GM23338 (cell line): Measurements from ENCODE around the gene NCKAP1. TPM values are rescaled to one million over a fixed set of nuclear protein-coding genes. Genes with fewer than 3 reads are reported as not detected.

Experiments used
- ATAC-seq: fragments of 200-7000 bp; cut with Tn5 transposase; 3 replicates; pipeline ENCODE4 v1.9.1; 2020
- DNase-seq: peaks from one replicate; pipeline ENCODE4 v3.0.0-alpha.2; 2015; ENCODE audit warnings: low spot score
- H2AFZ ChIP-seq: fragments of 200-600 bp; sonication (generic); 2 replicates; pipeline ENCODE4 v1.8.0; 2016; ENCODE audit warnings: antibody characterized with exemption, mild to moderate bottlenecking, moderate library complexity
- H3F3A ChIP-seq: fragments of 200-600 bp; sonication (generic); replicated peaks from 2 replicates; pipeline ENCODE4 v1.8.0; 2017; ENCODE audit warnings: antibody characterized with exemption, mixed run types, low read depth
- H3K27ac ChIP-seq: fragments of 200-600 bp; sonication (generic); 2 replicates; pipeline ENCODE4 v1.6.1; 2016; ENCODE audit warnings: low read depth
- H3K27me3 ChIP-seq: fragments of 200-600 bp; sonication (generic); 2 replicates; pipeline ENCODE4 v1.8.0; 2016; ENCODE audit warnings: mild to moderate bottlenecking, mixed run types, moderate library complexity; ENCODE audit not compliant: insufficient read depth
- H3K36me3 ChIP-seq: fragments of 200-600 bp; sonication (generic); 2 replicates; pipeline ENCODE4 v1.8.0; 2016; ENCODE audit warnings: mild to moderate bottlenecking; ENCODE audit not compliant: insufficient read depth
- H3K4me1 ChIP-seq: fragments of 200-600 bp; sonication (generic); 2 replicates; pipeline ENCODE4 v1.8.0; 2016; ENCODE audit warnings: mild to moderate bottlenecking, moderate library complexity; ENCODE audit not compliant: insufficient read depth
- H3K4me2 ChIP-seq: fragments of 200-600 bp; sonication (generic); 2 replicates; pipeline ENCODE4 v1.7.1; 2017; ENCODE audit warnings: mixed run types
- H3K4me3 ChIP-seq: fragments of 200-600 bp; sonication (generic); 2 replicates; pipeline ENCODE4 v1.6.1; 2016; ENCODE audit warnings: mixed run types
- H3K79me2 ChIP-seq: fragments of 200-600 bp; sonication (generic); replicated peaks from 2 replicates; pipeline ENCODE4 v1.8.0; 2017; ENCODE audit warnings: mild to moderate bottlenecking; ENCODE audit not compliant: insufficient read depth
- H3K9me2 ChIP-seq: fragments of 200-600 bp; sonication (generic); 2 replicates; pipeline ENCODE4 v1.8.0; 2017; ENCODE audit not compliant: insufficient read depth
- H4K20me1 ChIP-seq: fragments of 200-600 bp; sonication (generic); replicated peaks from 2 replicates; pipeline ENCODE4 v1.8.0; 2017; ENCODE audit warnings: mild to moderate bottlenecking; ENCODE audit not compliant: insufficient read depth
- H3K27ac Mint-ChIP-seq: 2 replicates; pipeline ENCODE4 v1.8.0; 2020; ENCODE audit warnings: inconsistent platforms, mild to moderate bottlenecking, moderate library complexity, mixed read lengths
- H3K27me3 Mint-ChIP-seq: 3 replicates; pipeline ENCODE4 v1.8.0; 2022; ENCODE audit warnings: low read depth, mild to moderate bottlenecking, moderate library complexity, mixed read lengths, inconsistent platforms; ENCODE audit not compliant: insufficient read depth, poor library complexity
- H3K36me3 Mint-ChIP-seq: 3 replicates; pipeline ENCODE4 v1.8.0; 2021; ENCODE audit warnings: low read depth, mild to moderate bottlenecking, inconsistent platforms, moderate library complexity, mixed read lengths
- H3K4me1 Mint-ChIP-seq: 3 replicates; pipeline ENCODE4 v1.8.0; 2020; ENCODE audit warnings: mild to moderate bottlenecking, inconsistent platforms, mixed read lengths
- H3K4me3 Mint-ChIP-seq: 3 replicates; pipeline ENCODE4 v1.8.0; 2021; ENCODE audit warnings: moderate library complexity, mild to moderate bottlenecking, inconsistent platforms, mixed read lengths
- H3K9me3 Mint-ChIP-seq: 3 replicates; pipeline ENCODE4 v1.8.0; 2020; ENCODE audit warnings: moderate library complexity, mild to moderate bottlenecking, inconsistent platforms, mixed read lengths
- CREB1 ChIP-seq: fragments of 250-450 bp; sonication (Bioruptor Pico); IDR thresholded peaks from 2 replicates; pipeline ENCODE4 v1.5.0; 2020; ENCODE audit warnings: low read depth, mild to moderate bottlenecking, moderate library complexity
- CTCF ChIP-seq, 2 experiments: fragments of 200-600 bp in 1 of 2; sonication (generic) in 1 of 2; conservative IDR thresholded peaks; 2 replicates each; pipeline versions ENCODE4 v1.5.1 to v1.6.1; 2016 to 2017; ENCODE audit warnings: antibody characterized with exemption in 2 of 2, low read depth in 2 of 2, mild to moderate bottlenecking in 2 of 2, moderate library complexity in 1 of 2
- ETS1 ChIP-seq: IDR thresholded peaks from 2 replicates; pipeline ENCODE4 v1.6.1; 2016; ENCODE audit warnings: antibody characterized with exemption
- EZH2 ChIP-seq: fragments of 200-600 bp; sonication (generic); IDR thresholded peaks from one replicate; pipeline ENCODE4 v1.8.0; 2017; ENCODE audit warnings: antibody characterized with exemption, mild to moderate bottlenecking, low read depth; ENCODE audit not compliant: unreplicated experiment
- EZH2phosphoT487 ChIP-seq: fragments of 200-600 bp; sonication (generic); IDR thresholded peaks from one replicate; pipeline ENCODE4 v1.8.1; 2018; ENCODE audit warnings: antibody characterized with exemption; ENCODE audit not compliant: unreplicated experiment
- JUNB ChIP-seq: IDR thresholded peaks from one replicate; pipeline ENCODE4 v1.6.1; 2016; ENCODE audit warnings: antibody characterized with exemption; ENCODE audit not compliant: unreplicated experiment
- NANOG ChIP-seq: IDR thresholded peaks from 2 replicates; pipeline ENCODE4 v1.6.1; 2016; ENCODE audit warnings: antibody characterized with exemption, borderline replicate concordance
- POLR2AphosphoS5 ChIP-seq: IDR thresholded peaks from 2 replicates; pipeline ENCODE4 v1.6.1; 2016; ENCODE audit warnings: antibody characterized with exemption, low read depth
- REST ChIP-seq: IDR thresholded peaks from one replicate; pipeline ENCODE4 v1.6.1; 2018; ENCODE audit warnings: antibody characterized with exemption; ENCODE audit not compliant: unreplicated experiment
- STAT1 ChIP-seq: IDR thresholded peaks from one replicate; pipeline ENCODE4 v1.6.1; 2016; ENCODE audit warnings: antibody characterized with exemption; ENCODE audit not compliant: unreplicated experiment
- ZNF114 ChIP-seq: fragments of 250-450 bp; sonication (Bioruptor Pico); IDR thresholded peaks from 2 replicates; pipeline ENCODE4 v1.5.0; 2020; ENCODE audit warnings: mild to moderate bottlenecking, moderate library complexity
- ZNF331 ChIP-seq: fragments of 250-450 bp; sonication (Bioruptor Pico); IDR thresholded peaks from 2 replicates; pipeline ENCODE4 v1.5.0; 2020; ENCODE audit warnings: low read depth, mild to moderate bottlenecking, moderate library complexity
- ZNF462 ChIP-seq: fragments of 250-450 bp; sonication (Bioruptor Pico); IDR thresholded peaks from 2 replicates; pipeline ENCODE4 v1.5.0; 2020; ENCODE audit warnings: mild to moderate bottlenecking, moderate library complexity
- polyA plus RNA-seq: library from polyadenylated mRNA; unstranded; fragments of >200 nt; fragmentation: Nextera tagmentation; extraction: Ambion mirVana; gene quantifications from 2 replicates; pipeline ENCODE4 v1.2.1, GENCODE V29; 2016
- total RNA-seq: library from RNA; depleted of rRNA; stranded (reverse); fragments of >200 nt; shearing (Covaris generic); gene quantifications from 2 replicates; pipeline ENCODE4 v1.2.3, GENCODE V29; 2014

NCKAP1 gene
- total and polyA plus RNA-seq, 2 experiments from 2014 or later, result 53.8 to 157 TPM

GRCh38 chr2:182890305-182890704, 148.0 kb downstream of the NCKAP1 start:
- H3K4me1 Mint-ChIP-seq, result peaks cover 3% of the 10 kb centered on the region; the same call in 2 of the 3 replicates
- no peak overlapping the region for H3K27ac Mint-ChIP-seq
- H2AFZ ChIP-seq, result no peak overlapping the region
- peaks cover 2% of the 10 kb centered on the region for H3K27me3 Mint-ChIP-seq
- no peaks in the 10 kb centered on the region; the same call in 2 of the 3 replicates for H3K9me3 Mint-ChIP-seq
- no peak overlapping the region for H3K4me2 ChIP-seq
- H3K4me3 ChIP-seq, result no peak overlapping the region
- H4K20me1 ChIP-seq, result no peaks in the 10 kb centered on the region
- no peaks in the 10 kb centered on the region for H3K27me3 ChIP-seq
- no peak overlapping the region for H3K4me3 Mint-ChIP-seq
- TF ChIP-seq ZNF331 (no peak), JUNB (no peak), REST (no peak), STAT1 (no peak), NANOG (no peak), ZNF114 (CRISPR knock-in tag) (no peak), EZH2 (no peak), CTCF (conservative IDR thresholded peaks at IDR 0.05; ENCODE audit: low read depth in 2 of 2) (no peak), CREB1 (CRISPR knock-in tag) (no peak), POLR2AphosphoS5 (no peak), ETS1 (no peak), EZH2phosphoT487 (no peak), ZNF462 (CRISPR knock-in tag) (no peak)
- no peak overlapping the region for H3K27ac ChIP-seq
- DNase-seq, result no peak
- H3K36me3 ChIP-seq, result no peaks in the 10 kb centered on the region
- H3K9me2 ChIP-seq, result no peaks in the 10 kb centered on the region
- H3K36me3 Mint-ChIP-seq, result no peaks in the 10 kb centered on the region
- H3K4me1 ChIP-seq, result no peaks in the 10 kb centered on the region
- no peaks in the 10 kb centered on the region for H3F3A ChIP-seq
- H3K79me2 ChIP-seq, result no peaks in the 10 kb centered on the region
- ATAC-seq, result no peak
